Bronchial smooth muscle cell (primary cell): ENCODE data around the gene LRRC10. TPM values are rescaled to one million over a fixed set of nuclear protein-coding genes. Genes with fewer than 3 reads are reported as not detected.

Experiments
- total RNA-seq: library from RNA; depleted of rRNA; stranded (reverse); fragments of >200 nt; gene quantifications from 2 replicates; pipeline ENCODE4 v1.2.1, GENCODE V29; 2014

LRRC10 gene, protein sequence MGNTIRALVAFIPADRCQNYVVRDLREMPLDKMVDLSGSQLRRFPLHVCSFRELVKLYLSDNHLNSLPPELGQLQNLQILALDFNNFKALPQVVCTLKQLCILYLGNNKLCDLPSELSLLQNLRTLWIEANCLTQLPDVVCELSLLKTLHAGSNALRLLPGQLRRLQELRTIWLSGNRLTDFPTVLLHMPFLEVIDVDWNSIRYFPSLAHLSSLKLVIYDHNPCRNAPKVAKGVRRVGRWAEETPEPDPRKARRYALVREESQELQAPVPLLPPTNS
- total RNA-seq = not detected in 2 replicates

DNA sequence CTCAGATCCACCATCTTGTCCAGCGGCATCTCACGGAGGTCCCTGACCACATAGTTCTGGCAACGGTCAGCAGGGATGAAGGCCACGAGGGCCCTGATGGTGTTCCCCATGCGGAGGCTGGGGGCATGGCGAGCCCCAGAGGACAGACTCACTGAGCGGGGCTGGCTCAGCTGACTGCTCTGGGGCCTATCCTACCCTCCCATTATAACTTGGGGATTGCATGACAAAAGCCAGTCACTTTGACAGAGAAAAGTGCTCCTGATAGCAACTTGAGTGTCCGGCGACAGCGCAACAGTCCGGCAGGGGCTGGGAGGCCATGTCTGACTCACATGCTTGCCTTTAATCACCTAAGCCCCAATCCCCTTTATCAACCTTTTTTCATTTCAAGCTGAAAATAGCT, at the start of gene LRRC10:
Gene LRRC10, minus strand, starts transcription at position 179 of the 400 bp plus-strand sequence. Its CDS starts 69 bp downstream, at position 110.

DNA sequence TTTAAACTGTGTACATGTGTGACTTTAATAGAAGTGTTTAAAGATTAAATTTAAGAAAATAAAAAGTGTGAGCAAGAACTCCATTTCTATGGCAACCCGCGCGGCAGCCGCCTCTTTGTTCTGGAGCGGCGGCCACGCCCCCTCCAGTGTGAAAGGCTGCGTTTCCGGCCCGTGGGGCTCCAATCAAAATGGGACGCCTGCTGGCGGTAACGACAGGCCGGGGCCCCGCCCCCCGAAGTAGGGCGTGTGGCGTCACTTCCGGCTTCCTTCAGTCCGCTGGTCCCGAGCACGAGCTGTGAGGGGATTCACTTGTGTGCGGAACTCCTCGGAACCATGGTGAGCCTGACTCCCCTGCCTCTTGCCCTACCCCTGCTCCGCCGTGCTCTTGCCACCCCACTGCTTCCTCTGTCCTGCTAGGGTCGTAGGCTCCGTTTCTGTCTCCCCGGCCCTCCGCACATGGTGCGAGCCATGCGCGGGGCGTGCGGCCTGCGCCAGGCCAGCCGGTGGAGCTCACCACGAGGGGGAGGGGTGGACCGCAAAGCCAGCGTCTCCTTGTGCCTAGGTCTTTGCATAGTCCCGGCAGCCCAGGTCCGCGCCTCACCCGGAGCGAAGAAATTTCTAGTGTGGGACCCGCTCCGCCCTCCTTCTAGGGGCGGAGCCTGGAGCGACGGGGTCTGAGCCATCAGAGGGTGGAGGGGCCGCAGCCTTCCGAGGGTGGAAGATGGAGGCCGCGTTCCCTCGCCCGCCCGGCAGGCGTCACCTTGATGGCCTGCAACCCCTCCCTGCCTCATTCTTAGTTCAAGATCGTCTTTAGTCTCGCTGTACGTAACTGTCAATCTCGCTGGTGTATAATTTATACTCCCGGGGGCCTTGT, 25.3 kb downstream of the LRRC10 start, which contains the start of gene CCT2:
Gene CCT2, plus strand, starts transcription at position 271 of the 874 bp plus-strand sequence. Its CDS starts 63 bp downstream, at position 334.

Other genes with a start within 250 kb of the LRRC10 start
- gene FRS2, start 140.5 kb downstream of the LRRC10 start, total RNA-seq = 29.6 and 34.2 TPM in 2 replicates
- 129 and 156 TPM in 2 replicates for gene CCT2, start 25.4 kb downstream of the LRRC10 start, total RNA-seq
- gene BEST3, start 88.4 kb upstream of the LRRC10 start, total RNA-seq = not detected in 2 replicates
- gene RAB3IP, start 128.0 kb upstream of the LRRC10 start, total RNA-seq = 0.79 and 0.94 TPM in 2 replicates
- gene MYRFL, start 214.3 kb upstream of the LRRC10 start, total RNA-seq = not detected in 2 replicates